Neuronal stem cell (in vitro differentiated cells): Measurements from ENCODE around the gene KIF5B.

Source experiments
- DNase-seq: peaks from one replicate; pipeline ENCODE4 v3.0.0-alpha.2; 2013; ENCODE audit warnings: low spot score
- H2AFZ ChIP-seq: one replicate; pipeline ENCODE4 v1.6.1; 2013; ENCODE audit warnings: mild to moderate bottlenecking, low read length, inconsistent platforms
- H2AK5ac ChIP-seq: 2 replicates; pipeline ENCODE4 v1.6.1; 2013; ENCODE audit warnings: low read depth, mild to moderate bottlenecking, inconsistent platforms, low read length, moderate library complexity, mixed read lengths
- H2BK120ac ChIP-seq: 2 replicates; pipeline ENCODE4 v1.6.1; 2013; ENCODE audit warnings: low read depth, mild to moderate bottlenecking, inconsistent platforms, low read length, moderate library complexity, mixed read lengths
- H2BK12ac ChIP-seq: one replicate; pipeline ENCODE4 v1.6.1; 2013; ENCODE audit warnings: low read length, inconsistent platforms
- H2BK15ac ChIP-seq: 2 replicates; pipeline ENCODE4 v1.6.1; 2013; ENCODE audit warnings: mild to moderate bottlenecking, low read length, inconsistent platforms, mixed read lengths
- H2BK5ac ChIP-seq: one replicate; pipeline ENCODE4 v1.6.1; 2013; ENCODE audit warnings: inconsistent platforms, mild to moderate bottlenecking, low read length, moderate library complexity
- H3K14ac ChIP-seq: one replicate; pipeline ENCODE4 v1.6.1; 2013; ENCODE audit warnings: low read length, inconsistent platforms
- H3K18ac ChIP-seq: 2 replicates; pipeline ENCODE4 v1.6.1; 2013; ENCODE audit warnings: low read length, inconsistent platforms
- H3K23ac ChIP-seq: 2 replicates; pipeline ENCODE4 v1.6.1; 2013; ENCODE audit warnings: low read depth, mild to moderate bottlenecking, mixed read lengths, low read length, inconsistent platforms; ENCODE audit not compliant: poor library complexity
- H3K27ac ChIP-seq: replicated peaks from 3 replicates; pipeline ENCODE4 v1.5.1; 2013; ENCODE audit warnings: low read length, inconsistent platforms
- H3K27me3 ChIP-seq, 3 experiments: 2 replicates each; pipeline ENCODE4 v1.6.1; 2013; ENCODE audit warnings: low read length in 3 of 3, mild to moderate bottlenecking in 2 of 3, inconsistent platforms in 1 of 3, low read depth in 1 of 3, mixed read lengths in 1 of 3, moderate library complexity in 1 of 3; ENCODE audit not compliant: control insufficient read depth in 3 of 3, insufficient read depth in 3 of 3
- H3K36me3 ChIP-seq, 2 donors: replicated peaks in 1 of 2; 2 replicates each; pipeline ENCODE4 v1.6.1; 2013; ENCODE audit warnings: low read length in 2 of 2; ENCODE audit not compliant: control insufficient read depth in 2 of 2, insufficient read depth in 2 of 2
- H3K4ac ChIP-seq: 2 replicates; pipeline ENCODE4 v1.6.1; 2013; ENCODE audit warnings: inconsistent platforms, mild to moderate bottlenecking, low read length, moderate library complexity
- H3K4me1 ChIP-seq, 2 donors: 1 replicate in 1 of 2; 2 replicates in 1 of 2; pipeline ENCODE4 v1.6.1; 2013; ENCODE audit warnings: low read length in 2 of 2, low read depth in 1 of 2; ENCODE audit not compliant: control insufficient read depth in 2 of 2, insufficient read depth in 1 of 2
- H3K4me2 ChIP-seq: one replicate; pipeline ENCODE4 v1.6.1; 2013; ENCODE audit warnings: mild to moderate bottlenecking, low read length, inconsistent platforms; ENCODE audit not compliant: insufficient read depth, poor library complexity, severe bottlenecking
- H3K4me3 ChIP-seq, 2 donors: 2 replicates each; pipeline ENCODE4 v1.5.1; 2013; ENCODE audit warnings: low read length in 2 of 2, mild to moderate bottlenecking in 2 of 2, inconsistent platforms in 1 of 2, moderate library complexity in 1 of 2
- H3K79me1 ChIP-seq: one replicate; pipeline ENCODE4 v1.6.1; 2013; ENCODE audit warnings: low read depth, mild to moderate bottlenecking, inconsistent platforms, low read length, moderate library complexity
- H3K9ac ChIP-seq: one replicate; pipeline ENCODE4 v1.6.1; 2013; ENCODE audit warnings: mild to moderate bottlenecking, low read depth, low read length, inconsistent platforms; ENCODE audit not compliant: poor library complexity
- H3K9me3 ChIP-seq, 2 donors: replicated peaks in 1 of 2; 2 replicates each; pipeline versions ENCODE3 to v1.6.1; 2013; ENCODE audit warnings: low read length in 2 of 2, mild to moderate bottlenecking in 2 of 2, inconsistent platforms in 1 of 2, low read depth in 1 of 2, mixed read lengths in 1 of 2, moderate library complexity in 1 of 2; ENCODE audit not compliant: control insufficient read depth in 2 of 2, insufficient read depth in 1 of 2
- H4K8ac ChIP-seq: one replicate; pipeline ENCODE4 v1.6.1; 2013; ENCODE audit warnings: low read depth, mild to moderate bottlenecking, inconsistent platforms, low read length, moderate library complexity
- H4K91ac ChIP-seq: one replicate; pipeline ENCODE4 v1.6.1; 2013; ENCODE audit warnings: low read length, low read depth, mild to moderate bottlenecking, inconsistent platforms; ENCODE audit not compliant: poor library complexity
- WGBS, 2 donors: extraction: QIAGEN DNeasy Blood & Tissue Kit; methylation state at CpG; one replicate each; pipeline ENCODE4 v1.1.7; 2013; ENCODE audit warnings: missing lambda C conversion rate in 2 of 2, mixed read lengths in 1 of 2; ENCODE audit not compliant: insufficient read length in 2 of 2, insufficient replicate concordance in 1 of 2; ENCODE audit errors: extremely low coverage in 2 of 2; 5-methylcytosine and 5-hydroxymethylcytosine counted together

KIF5B gene

GRCh38 chr10:32093650-32094049 lies 37.4 kb upstream of the KIF5B start:
- Histone ChIP-seq H2BK120ac (no peak overlapping the region), H3K27me3 (peaks cover 0 to 4% (median 0%) of the 10 kb centered on the region in 3 experiments), H3K79me1 (no peaks in the 10 kb centered on the region), H2BK5ac (no peak overlapping the region), H2AK5ac (no peak overlapping the region), H3K14ac (no peak overlapping the region), H3K4me2 (no peak overlapping the region), H3K27ac (no peak overlapping the region), H3K9ac (no peak overlapping the region), H3K4ac (no peak overlapping the region), H4K8ac (no peak overlapping the region), H3K9me3 (no peaks in the 10 kb centered on the region), H3K4me1 (no peaks in the 10 kb centered on the region), H4K91ac (no peak overlapping the region), H3K23ac (no peak overlapping the region), H2BK15ac (no peak overlapping the region), H2AFZ (no peak overlapping the region), H3K36me3 (no peaks in the 10 kb centered on the region), H2BK12ac (no peak overlapping the region), H3K4me3 (no peak overlapping the region), H3K18ac (no peak overlapping the region)
- WGBS, 2 donors: no CpG with 5 or more reads among the region's 2 CpGs
- no peak for DNase-seq

GRCh38 chr10:32091046-32091445 lies 34.8 kb upstream of the KIF5B start:
- H3K79me1 ChIP-seq: no peaks in the 10 kb centered on the region
- H3K9ac ChIP-seq: no peak overlapping the region
- no peak overlapping the region for H2AK5ac ChIP-seq
- no peak overlapping the region for H3K27ac ChIP-seq
- H3K14ac ChIP-seq: no peak overlapping the region
- H3K4ac ChIP-seq: no peak overlapping the region
- no peak overlapping the region for H4K91ac ChIP-seq
- no peak overlapping the region for H2BK12ac ChIP-seq
- no peak overlapping the region for H2BK120ac ChIP-seq
- peaks cover 0 to 4% (median 0%) of the 10 kb centered on the region in 3 experiments for H3K27me3 ChIP-seq
- H3K18ac ChIP-seq: no peak overlapping the region
- DNase-seq: no peak
- no peak overlapping the region for H3K4me3 ChIP-seq
- no peak overlapping the region for H2AFZ ChIP-seq
- no peaks in the 10 kb centered on the region for H3K36me3 ChIP-seq
- H2BK15ac ChIP-seq: no peak overlapping the region
- no peak overlapping the region for H3K4me2 ChIP-seq
- no peaks in the 10 kb centered on the region for H3K4me1 ChIP-seq
- no peaks in the 10 kb centered on the region for H3K9me3 ChIP-seq
- no peak overlapping the region for H2BK5ac ChIP-seq
- H3K23ac ChIP-seq: no peak overlapping the region
- no peak overlapping the region for H4K8ac ChIP-seq

GRCh38 chr10:32084185-32084851 lies 28.1 kb upstream of the KIF5B start:
- Histone ChIP-seq H2AFZ (no peak overlapping the region), H3K27ac (no peak overlapping the region), H2AK5ac (no peak overlapping the region), H3K9me3 (no peaks in the 10 kb centered on the region), H3K18ac (no peak overlapping the region), H2BK15ac (no peak overlapping the region), H3K27me3 (no peaks in the 10 kb centered on the region), H2BK120ac (no peak overlapping the region), H3K4me2 (no peak overlapping the region), H4K91ac (no peak overlapping the region), H3K79me1 (no peaks in the 10 kb centered on the region), H3K36me3 (no peaks in the 10 kb centered on the region), H3K4ac (no peak overlapping the region), H3K4me3 (no peak overlapping the region), H4K8ac (no peak overlapping the region), H2BK5ac (no peak overlapping the region), H3K23ac (no peak overlapping the region), H3K4me1 (no peaks in the 10 kb centered on the region), H3K14ac (no peak overlapping the region), H2BK12ac (no peak overlapping the region), H3K9ac (no peak overlapping the region)
- WGBS, 2 donors: no CpG with 5 or more reads among the region's 6 CpGs
- DNase-seq: no peak

GRCh38 chr10:32077896-32078485 lies 21.8 kb upstream of the KIF5B start:
- H3K4me3 ChIP-seq: no peak overlapping the region
- no peak overlapping the region for H3K18ac ChIP-seq
- no peak overlapping the region for H4K8ac ChIP-seq
- no peak overlapping the region for H3K4ac ChIP-seq
- H2BK120ac ChIP-seq: no peak overlapping the region
- no peak overlapping the region for H2BK12ac ChIP-seq
- no peak overlapping the region for H3K4me2 ChIP-seq
- H3K23ac ChIP-seq: no peak overlapping the region
- no peak overlapping the region for H2AK5ac ChIP-seq
- H3K27me3 ChIP-seq: no peaks in the 10 kb centered on the region
- H2BK5ac ChIP-seq: no peak overlapping the region
- no peaks in the 10 kb centered on the region for H3K36me3 ChIP-seq
- no peak overlapping the region for H2AFZ ChIP-seq
- H3K27ac ChIP-seq: no peak overlapping the region
- DNase-seq: no peak
- H4K91ac ChIP-seq: no peak overlapping the region
- no peaks in the 10 kb centered on the region for H3K4me1 ChIP-seq
- H2BK15ac ChIP-seq: no peak overlapping the region
- H3K79me1 ChIP-seq: no peaks in the 10 kb centered on the region
- H3K14ac ChIP-seq: no peak overlapping the region
- H3K9me3 ChIP-seq: no peaks in the 10 kb centered on the region
- H3K9ac ChIP-seq: no peak overlapping the region
- no CpG with 5 or more reads among the region's 6 CpGs for WGBS, 2 donors
